ENCODE results near the gene ACTMAP. TPM values are rescaled to one million over a fixed set of nuclear protein-coding genes. Genes with fewer than 3 reads are reported as not detected.

Gene ACTMAP
- total RNA-seq, 1 experiment from 2014 or later = 16.8 TPM

DNA sequence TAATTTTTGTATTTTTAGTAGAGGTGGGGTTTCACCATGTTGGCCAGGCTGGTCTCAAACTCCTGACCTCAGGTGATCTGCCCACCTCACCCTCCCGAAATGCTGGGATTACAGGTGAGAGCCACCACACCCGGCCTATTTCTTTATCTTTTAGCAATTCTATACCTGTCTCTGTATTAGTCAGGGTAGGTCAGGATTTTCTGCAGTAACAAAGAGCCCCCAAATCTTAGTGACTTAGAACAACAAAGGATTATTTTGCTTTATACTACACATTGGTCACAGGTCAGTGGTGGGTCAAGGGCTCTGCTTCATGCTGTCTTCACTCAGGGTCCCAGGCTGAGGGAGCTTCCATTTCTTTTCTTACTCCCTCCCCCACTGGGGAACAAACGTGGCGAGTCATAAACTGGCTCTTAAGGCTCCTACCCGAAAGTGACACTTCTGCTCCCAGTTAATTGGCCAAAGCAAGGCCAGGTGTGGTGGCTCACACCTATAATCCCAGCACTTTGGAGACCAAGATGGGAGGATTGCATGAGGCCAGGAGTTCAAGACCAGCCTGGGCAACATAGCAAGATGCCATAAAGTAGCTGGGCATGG, 26.5 kb downstream of the ACTMAP start:
- H2AFZ ChIP-seq (ENCODE audit: low read depth, low read length, poor library complexity, severe bottlenecking) = no peak overlapping the region
- TF ChIP-seq, protein P1, sequence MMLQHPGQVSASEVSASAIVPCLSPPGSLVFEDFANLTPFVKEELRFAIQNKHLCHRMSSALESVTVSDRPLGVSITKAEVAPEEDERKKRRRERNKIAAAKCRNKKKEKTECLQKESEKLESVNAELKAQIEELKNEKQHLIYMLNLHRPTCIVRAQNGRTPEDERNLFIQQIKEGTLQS (IDR thresholded peaks at IDR 0.05) = no peak
- no peak for TF ChIP-seq POLR2AphosphoS5 (IDR thresholded peaks at IDR 0.05; ENCODE audit: low read depth, low read length)
- DNase-seq (ENCODE audit: low read depth, low spot score) (no peak), ATAC-seq (no peak)
- POLR2A ChIA-PET = no interaction called here
- no peaks in the 10 kb centered on the region for H3K27me3 ChIP-seq (ENCODE audit: insufficient read depth, low read length)
- H3K9ac ChIP-seq (ENCODE audit: low read length) = no peak overlapping the region
- H3K9me2 ChIP-seq (ENCODE audit: insufficient read depth) = no peaks in the 10 kb centered on the region
- H3K27ac ChIP-seq (ENCODE audit: low read depth, low read length) = no peak overlapping the region
- peaks cover 9 to 28% of the 10 kb centered on the region in 2 experiments for H3K4me1 ChIP-seq (ENCODE audit: control insufficient read depth in 1 of 2, insufficient read depth in 2 of 2, low read length in 2 of 2)
- H3K4me3 ChIP-seq (replicated peaks in 1 of 2; ENCODE audit: low read depth in 1 of 2, low read length in 2 of 2) = no peak overlapping the region
- no peaks in the 10 kb centered on the region for H4K20me1 ChIP-seq (ENCODE audit: insufficient read depth)
- RAD21 ChIA-PET (ENCODE audit: low non-redundant PET in 1 of 2, low total read pairs in 2 of 2, uncharacterized antibody in 2 of 2, unreplicated experiment in 2 of 2) = no interaction called here
- no peak overlapping the region for H3K4me2 ChIP-seq (ENCODE audit: low read length)
- BruUV-seq (replicated peaks) = no TSS peak
- H3K9me3 ChIP-seq (ENCODE audit: control insufficient read depth in 1 of 2, insufficient read depth in 1 of 2, low read depth in 1 of 2, low read length in 2 of 2) = 0 out of 4 replicates have a peak, but pooled peaks cover 0 to 3% of the 10 kb centered on the region in 2 experiments
- intact Hi-C loops (cut with micrococcal nuclease) = no loop called here
- peaks cover 9 to 38% of the 10 kb centered on the region in 2 experiments for H3K36me3 ChIP-seq (ENCODE audit: control insufficient read depth in 1 of 2, insufficient read depth in 2 of 2, low read length in 2 of 2)
- CTCF ChIA-PET = no interaction called here
- H3K79me2 ChIP-seq (ENCODE audit: insufficient read depth, low read length) = peaks cover 56% of the 10 kb centered on the region

DNA sequence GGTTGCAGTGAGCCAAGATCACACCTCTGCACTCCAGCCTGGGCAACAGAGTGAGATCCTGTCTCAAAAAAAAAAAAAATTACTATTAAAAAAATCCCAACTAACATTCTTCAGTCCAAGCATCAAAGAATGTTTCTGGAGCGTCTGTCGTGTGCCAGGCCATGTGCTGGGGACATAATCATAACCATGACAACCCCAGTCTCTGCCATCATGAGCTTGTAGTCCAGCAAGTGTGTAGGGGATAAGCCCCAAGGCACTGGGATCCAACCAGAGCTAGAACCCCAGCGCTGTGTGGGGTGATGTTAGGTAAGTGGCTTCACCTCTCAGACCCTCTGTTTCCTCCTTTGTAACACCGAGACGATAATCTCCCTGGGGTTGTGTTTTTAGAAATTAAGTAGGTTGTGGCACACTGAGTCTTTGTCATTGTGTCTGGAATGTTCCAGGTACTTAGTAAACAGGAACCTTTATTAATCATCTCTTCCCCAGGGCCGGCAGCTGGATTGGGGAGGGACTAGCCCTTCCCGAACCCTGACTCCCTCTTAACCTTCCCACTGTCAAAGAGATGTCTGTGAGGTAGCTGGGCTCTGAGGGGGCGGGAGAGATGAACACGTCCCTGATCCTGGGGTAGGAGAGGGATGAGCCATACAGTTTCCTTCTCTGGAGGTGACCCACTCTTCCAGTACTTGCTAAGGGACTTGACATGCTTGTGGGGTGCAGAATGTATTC, 28.2 kb downstream of the ACTMAP start:
- Histone ChIP-seq H3K4me2 (ENCODE audit: low read length) (no peak overlapping the region), H4K20me1 (ENCODE audit: insufficient read depth) (no peaks in the 10 kb centered on the region), H3K36me3 (ENCODE audit: control insufficient read depth in 1 of 2, insufficient read depth in 2 of 2, low read length in 2 of 2) (peaks cover 5 to 33% of the 10 kb centered on the region in 2 experiments), H3K9ac (ENCODE audit: low read length) (no peak overlapping the region), H2AFZ (ENCODE audit: low read depth, low read length, poor library complexity, severe bottlenecking) (no peak overlapping the region), H3K9me3 (ENCODE audit: control insufficient read depth in 1 of 2, insufficient read depth in 1 of 2, low read depth in 1 of 2, low read length in 2 of 2) (no peaks in the 10 kb centered on the region), H3K27me3 (ENCODE audit: insufficient read depth, low read length) (no peaks in the 10 kb centered on the region), H3K4me3 (replicated peaks in 1 of 2; ENCODE audit: low read depth in 1 of 2, low read length in 2 of 2) (no peak overlapping the region), H3K27ac (ENCODE audit: low read depth, low read length) (no peak overlapping the region), H3K79me2 (ENCODE audit: insufficient read depth, low read length) (peaks cover 72% of the 10 kb centered on the region), H3K4me1 (ENCODE audit: control insufficient read depth in 1 of 2, insufficient read depth in 2 of 2, low read length in 2 of 2) (peaks cover 9 to 41% of the 10 kb centered on the region in 2 experiments), H3K9me2 (ENCODE audit: insufficient read depth) (no peaks in the 10 kb centered on the region)
- ATAC-seq = no peak
- POLR2A ChIA-PET = interaction anchor here (1.2 kb wide), 1 partner anchor 28 kb away, joined by 4 read pairs; the partner anchor contains the start of genes ACTMAP and SNRPA
- DNase-seq (ENCODE audit: low read depth, low spot score) = no peak
- CTCF ChIA-PET = no interaction called here
- RAD21 ChIA-PET (ENCODE audit: low non-redundant PET in 1 of 2, low total read pairs in 2 of 2, uncharacterized antibody in 2 of 2, unreplicated experiment in 2 of 2) = no interaction called here
- intact Hi-C loops (cut with micrococcal nuclease) = no loop called here
- no TSS peak for BruUV-seq (replicated peaks)
- TF ChIP-seq, protein P2, sequence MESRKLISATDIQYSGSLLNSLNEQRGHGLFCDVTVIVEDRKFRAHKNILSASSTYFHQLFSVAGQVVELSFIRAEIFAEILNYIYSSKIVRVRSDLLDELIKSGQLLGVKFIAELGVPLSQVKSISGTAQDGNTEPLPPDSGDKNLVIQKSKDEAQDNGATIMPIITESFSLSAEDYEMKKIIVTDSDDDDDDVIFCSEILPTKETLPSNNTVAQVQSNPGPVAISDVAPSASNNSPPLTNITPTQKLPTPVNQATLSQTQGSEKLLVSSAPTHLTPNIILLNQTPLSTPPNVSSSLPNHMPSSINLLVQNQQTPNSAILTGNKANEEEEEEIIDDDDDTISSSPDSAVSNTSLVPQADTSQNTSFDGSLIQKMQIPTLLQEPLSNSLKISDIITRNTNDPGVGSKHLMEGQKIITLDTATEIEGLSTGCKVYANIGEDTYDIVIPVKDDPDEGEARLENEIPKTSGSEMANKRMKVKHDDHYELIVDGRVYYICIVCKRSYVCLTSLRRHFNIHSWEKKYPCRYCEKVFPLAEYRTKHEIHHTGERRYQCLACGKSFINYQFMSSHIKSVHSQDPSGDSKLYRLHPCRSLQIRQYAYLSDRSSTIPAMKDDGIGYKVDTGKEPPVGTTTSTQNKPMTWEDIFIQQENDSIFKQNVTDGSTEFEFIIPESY (IDR thresholded peaks at IDR 0.05; ENCODE audit: extremely low read depth, insufficient replicate concordance, low read length) = no peak
- no peak for TF ChIP-seq POLR2A (IDR thresholded peaks at IDR 0.05; ENCODE audit: borderline replicate concordance, extremely low read depth, insufficient read depth, insufficient read length)
- no peak for TF ChIP-seq JUND (IDR thresholded peaks at IDR 0.05)
- no peak for TF ChIP-seq POLR2AphosphoS5 (IDR thresholded peaks at IDR 0.05; ENCODE audit: low read depth, low read length)
- no peak for TF ChIP-seq EZH2phosphoT487 (IDR thresholded peaks at IDR 0.05; ENCODE audit: borderline replicate concordance)
- TF ChIP-seq ELF1 (IDR thresholded peaks at IDR 0.05; ENCODE audit: borderline replicate concordance, low read depth) = no peak
- TF ChIP-seq SP1 (IDR thresholded peaks at IDR 0.05; ENCODE audit: low read depth) = no peak
- no peak for TF ChIP-seq FOSL1 (IDR thresholded peaks at IDR 0.05; ENCODE audit: low read depth)
- TF ChIP-seq SRF (IDR thresholded peaks at IDR 0.05; ENCODE audit: low read depth) = no peak
- no peak for TF ChIP-seq RAD21 (IDR thresholded peaks at IDR 0.05; ENCODE audit: low read depth)
- TF ChIP-seq YY1 (IDR thresholded peaks at IDR 0.05; ENCODE audit: extremely low read depth, insufficient replicate concordance, low read depth, low read length) = no peak
- TF ChIP-seq EGR1 (IDR thresholded peaks at IDR 0.05; ENCODE audit: low read depth) = no peak
- TF ChIP-seq ZNF274 (IDR thresholded peaks at IDR 0.05; ENCODE audit: low read depth, low read length) = no peak
- TF ChIP-seq TCF7L2 (IDR thresholded peaks at IDR 0.05; ENCODE audit: borderline replicate concordance, extremely low read depth, insufficient read depth, insufficient read length) = no peak
- TF ChIP-seq ZFX (IDR thresholded peaks at IDR 0.05) = no peak
- TF ChIP-seq, protein P1 (IDR thresholded peaks at IDR 0.05) = no peak
- TF ChIP-seq, protein P3, sequence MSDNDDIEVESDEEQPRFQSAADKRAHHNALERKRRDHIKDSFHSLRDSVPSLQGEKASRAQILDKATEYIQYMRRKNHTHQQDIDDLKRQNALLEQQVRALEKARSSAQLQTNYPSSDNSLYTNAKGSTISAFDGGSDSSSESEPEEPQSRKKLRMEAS (IDR thresholded peaks at IDR 0.05) = no peak
